BLaER1 (cell line): ENCODE data around the gene ACVR1.
"Not testable (repeated sequence)": the region's sequence is repeated elsewhere in the genome, so short reads cannot be mapped to it uniquely, and the experiment has no call there.

ENCODE experiments used
- H3K27ac ChIP-seq: shearing (Covaris generic); formaldehyde crosslinking; 2 replicates; pipeline ENCODE4 v1.8.1; 2022
- H3K27me3 ChIP-seq: shearing (Covaris generic); formaldehyde crosslinking; 2 replicates; pipeline ENCODE4 v1.8.1; 2022
- H3K36me3 ChIP-seq: shearing (Covaris generic); formaldehyde crosslinking; 2 replicates; pipeline ENCODE4 v1.8.1; 2022
- H3K4me1 ChIP-seq: shearing (Covaris generic); formaldehyde crosslinking; 2 replicates; pipeline ENCODE4 v1.8.1; 2022
- H3K4me2 ChIP-seq: shearing (Covaris generic); formaldehyde crosslinking; 2 replicates; pipeline ENCODE4 v1.8.1; 2022
- H3K4me3 ChIP-seq: shearing (Covaris generic); formaldehyde crosslinking; 2 replicates; pipeline ENCODE4 v1.8.1; 2022
- H3K9ac ChIP-seq: shearing (Covaris generic); formaldehyde crosslinking; 2 replicates; pipeline ENCODE4 v1.8.1; 2022
- H3K9me3 ChIP-seq: shearing (Covaris generic); formaldehyde crosslinking; 2 replicates; pipeline ENCODE4 v1.8.1; 2022
- H4K20me1 ChIP-seq: shearing (Covaris generic); formaldehyde crosslinking; 2 replicates; pipeline ENCODE4 v1.8.1; 2022
- Cebpa-rat ChIP-seq: shearing (Covaris generic); IDR thresholded peaks from 2 replicates; pipeline ENCODE4 v1.8.1; 2022

The ACVR1 gene

GRCh38 chr2:157737656-157738055, 138.5 kb downstream of the ACVR1 start:
- TF ChIP-seq Cebpa-rat, result no peak
- Histone ChIP-seq H3K9ac (no peak overlapping the region), H4K20me1 (no peaks in the 10 kb centered on the region), H3K27ac (no peak overlapping the region), H3K27me3 (no peaks in the 10 kb centered on the region), H3K36me3 (peaks cover 34% of the 10 kb centered on the region), H3K9me3 (no peaks in the 10 kb centered on the region), H3K4me3 (no peak overlapping the region), H3K4me1 (no peaks in the 10 kb centered on the region), H3K4me2 (no peak overlapping the region)

GRCh38 chr2:157735532-157735931, 140.6 kb downstream of the ACVR1 start:
- Histone ChIP-seq H3K4me2 (no peak overlapping the region), H3K27ac (no peak overlapping the region), H3K9me3 (no peaks in the 10 kb centered on the region), H3K4me1 (no peaks in the 10 kb centered on the region), H3K36me3 (peaks cover 34% of the 10 kb centered on the region), H4K20me1 (no peaks in the 10 kb centered on the region), H3K27me3 (no peaks in the 10 kb centered on the region), H3K9ac (no peak overlapping the region), H3K4me3 (no peak overlapping the region)
- no peak for TF ChIP-seq Cebpa-rat

GRCh38 chr2:157733263-157733662, 142.9 kb downstream of the ACVR1 start:
- Histone ChIP-seq H3K9me3 (no peaks in the 10 kb centered on the region), H3K4me2 (no peak overlapping the region), H4K20me1 (no peaks in the 10 kb centered on the region), H3K9ac (no peak overlapping the region), H3K27ac (no peak overlapping the region), H3K27me3 (no peaks in the 10 kb centered on the region), H3K4me3 (no peak overlapping the region), H3K4me1 (no peaks in the 10 kb centered on the region), H3K36me3 (peaks cover 31% of the 10 kb centered on the region)
- no peak for TF ChIP-seq Cebpa-rat

- no peak overlapping the region for H3K4me2 ChIP-seq
- no peak overlapping the region for H3K27ac ChIP-seq
- H3K9me3 ChIP-seq, result no peaks in the 10 kb centered on the region
- H3K36me3 ChIP-seq, result peaks cover 27% of the 10 kb centered on the region
- no peak overlapping the region for H3K9ac ChIP-seq
- H4K20me1 ChIP-seq, result no peaks in the 10 kb centered on the region
- TF ChIP-seq Cebpa-rat, result no peak
- H3K4me1 ChIP-seq, result no peaks in the 10 kb centered on the region
- no peaks in the 10 kb centered on the region for H3K27me3 ChIP-seq
- no peak overlapping the region for H3K4me3 ChIP-seq
These were observed 143.5 kb downstream of the ACVR1 start for GRCh38 chr2:157732596-157732995.

DNA sequence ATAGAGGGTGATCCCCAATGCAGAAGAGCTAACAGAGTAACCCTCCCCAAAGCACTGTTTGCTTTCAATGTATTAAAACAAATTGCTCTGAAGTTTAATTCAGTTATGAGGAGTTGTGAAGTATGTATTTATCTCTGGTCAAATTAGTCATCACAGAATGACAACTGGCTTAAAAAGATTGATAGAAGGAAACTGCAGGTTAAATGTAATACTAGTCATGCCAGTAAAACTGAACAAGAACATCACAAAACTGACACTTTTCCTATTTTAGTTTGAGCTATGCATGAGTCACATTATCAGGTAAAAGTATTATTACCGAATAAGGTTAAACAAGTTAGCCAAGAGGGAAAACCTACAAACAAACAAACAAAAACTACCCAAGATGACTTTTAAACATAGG, 148.4 kb downstream of the ACVR1 start:
- Histone ChIP-seq H3K9ac (no peak overlapping the region), H4K20me1 (no peaks in the 10 kb centered on the region), H3K27me3 (no peaks in the 10 kb centered on the region), H3K4me1 (no peaks in the 10 kb centered on the region), H3K4me2 (no peak overlapping the region), H3K4me3 (no peak overlapping the region), H3K36me3 (no peaks in the 10 kb centered on the region), H3K27ac (no peak overlapping the region), H3K9me3 (peaks cover 17% of the 10 kb centered on the region)
- TF ChIP-seq Cebpa-rat, result no peak

DNA sequence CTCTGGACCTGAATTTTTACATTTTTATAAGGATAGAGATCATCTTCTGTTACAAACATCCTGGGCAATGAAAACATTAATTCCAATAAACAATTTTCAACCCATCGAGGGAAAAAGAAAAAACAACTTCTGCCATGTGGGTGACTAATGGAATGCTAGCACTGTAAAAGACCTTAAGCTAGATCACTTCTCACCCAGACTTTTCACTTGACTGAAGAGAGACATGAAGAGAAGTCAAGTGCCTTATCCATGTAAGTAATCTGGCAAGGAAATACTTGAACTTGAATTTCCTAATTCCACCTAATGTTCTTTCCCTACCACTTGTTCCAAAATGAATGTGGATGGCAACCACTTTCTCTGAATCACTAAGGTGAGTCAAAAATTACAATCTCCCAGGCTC, 149.2 kb downstream of the ACVR1 start:
- Histone ChIP-seq H3K9ac (no peak overlapping the region), H4K20me1 (no peaks in the 10 kb centered on the region), H3K4me2 (no peak overlapping the region), H3K4me1 (no peaks in the 10 kb centered on the region), H3K27ac (no peak overlapping the region), H3K9me3 (peaks cover 24% of the 10 kb centered on the region), H3K27me3 (no peaks in the 10 kb centered on the region), H3K36me3 (no peaks in the 10 kb centered on the region), H3K4me3 (no peak overlapping the region)
- TF ChIP-seq Cebpa-rat, result no peak

- Histone ChIP-seq H3K4me1 (no peaks in the 10 kb centered on the region), H3K4me3 (no peak overlapping the region), H3K27me3 (no peaks in the 10 kb centered on the region), H3K9ac (no peak overlapping the region), H3K9me3 (peaks cover 35% of the 10 kb centered on the region), H3K4me2 (no peak overlapping the region), H3K27ac (no peak overlapping the region), H4K20me1 (no peaks in the 10 kb centered on the region), H3K36me3 (no peaks in the 10 kb centered on the region)
- TF ChIP-seq Cebpa-rat, result no peak
These were observed 150.3 kb downstream of the ACVR1 start for GRCh38 chr2:157725846-157726245.

DNA sequence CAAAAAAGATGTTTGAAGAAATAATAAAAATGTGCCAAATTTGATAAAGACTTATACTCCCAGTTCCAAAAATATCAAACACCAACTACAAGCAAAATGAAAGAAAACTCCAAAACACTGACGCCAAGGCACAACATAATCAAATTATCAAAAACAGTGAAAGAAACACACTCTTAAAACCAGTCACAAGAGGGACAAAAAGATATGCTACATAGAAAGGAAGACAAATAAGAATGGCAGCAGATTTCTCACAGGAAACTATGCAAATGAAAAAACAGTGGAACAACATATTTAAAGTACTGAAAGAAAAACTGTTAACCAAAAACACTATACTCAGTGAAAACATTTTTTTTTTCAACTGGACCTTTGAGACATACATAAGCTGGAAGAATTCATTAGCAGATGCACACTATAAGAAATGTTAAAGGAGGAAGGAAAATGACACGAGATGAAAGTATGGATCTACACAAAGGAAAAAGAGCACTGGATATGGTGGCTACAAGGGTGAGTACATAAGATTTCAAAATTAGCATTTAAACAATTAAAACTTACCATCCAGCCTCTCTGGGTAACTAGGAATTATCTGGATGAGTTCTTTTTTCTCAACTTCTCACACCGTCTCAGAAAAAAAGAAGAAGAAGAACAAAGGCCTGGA, 153.4 kb downstream of the ACVR1 start:
- no peak for TF ChIP-seq Cebpa-rat
- H3K27me3 ChIP-seq, result no peaks in the 10 kb centered on the region
- no peak overlapping the region for H3K27ac ChIP-seq
- H4K20me1 ChIP-seq, result no peaks in the 10 kb centered on the region
- H3K4me1 ChIP-seq, result no peaks in the 10 kb centered on the region
- no peaks in the 10 kb centered on the region for H3K36me3 ChIP-seq
- peaks cover 41% of the 10 kb centered on the region for H3K9me3 ChIP-seq
- H3K9ac ChIP-seq, result no peak overlapping the region
- H3K4me2 ChIP-seq, result no peak overlapping the region
- no peak overlapping the region for H3K4me3 ChIP-seq

DNA sequence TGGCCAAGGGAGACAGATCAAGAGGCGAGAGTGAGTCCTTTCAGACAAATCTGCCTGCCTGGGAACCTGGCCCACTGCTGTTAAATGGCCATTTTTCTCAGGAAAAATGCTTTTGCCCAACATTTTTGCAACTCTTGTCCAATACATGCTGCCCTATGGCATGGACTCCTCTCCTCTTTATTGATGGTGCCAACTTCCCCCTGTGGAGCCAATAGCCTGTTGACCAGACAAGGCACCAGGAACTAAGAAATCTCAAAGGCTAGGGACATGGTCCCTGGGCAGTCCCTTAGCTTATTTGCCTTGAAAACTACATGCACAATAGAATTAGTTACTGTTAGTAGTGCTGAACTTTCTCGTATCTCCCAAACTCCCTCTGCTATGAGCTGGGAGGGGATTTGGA, 155.6 kb downstream of the ACVR1 start:
- H3K4me2 ChIP-seq, result no peak overlapping the region
- no peaks in the 10 kb centered on the region for H3K36me3 ChIP-seq
- no peaks in the 10 kb centered on the region for H3K27me3 ChIP-seq
- peaks cover 41% of the 10 kb centered on the region for H3K9me3 ChIP-seq
- H3K27ac ChIP-seq, result no peak overlapping the region
- no peak overlapping the region for H3K9ac ChIP-seq
- H3K4me1 ChIP-seq, result no peaks in the 10 kb centered on the region
- H4K20me1 ChIP-seq, result no peaks in the 10 kb centered on the region
- no peak for TF ChIP-seq Cebpa-rat
- no peak overlapping the region for H3K4me3 ChIP-seq

DNA sequence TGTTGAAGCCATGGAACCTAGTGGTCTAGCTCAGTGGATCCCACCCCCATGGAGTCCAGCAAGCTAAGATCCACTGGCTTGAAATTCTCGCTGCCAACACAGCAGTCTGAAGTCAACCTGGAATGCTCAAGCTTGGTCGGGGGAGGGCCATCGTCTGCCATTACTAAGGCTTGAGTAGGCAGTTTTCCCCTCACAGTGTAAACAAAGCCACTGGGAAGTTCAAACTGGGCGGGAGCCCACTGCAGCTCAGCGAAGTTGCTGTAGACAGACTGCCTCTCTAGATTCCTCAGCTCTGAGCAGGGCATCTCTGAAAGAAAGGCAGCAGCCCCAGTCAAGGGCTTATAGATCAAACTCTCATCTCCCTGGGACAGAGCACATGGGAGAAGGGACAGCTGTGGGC, 171.5 kb downstream of the ACVR1 start:
- H3K9me3 ChIP-seq, result peaks cover 11% of the 10 kb centered on the region; the same call in 1 of the 2 replicates
- not testable (repeated sequence) for H3K36me3 ChIP-seq, H3K27me3 ChIP-seq, H3K4me3 ChIP-seq, H3K4me2 ChIP-seq, H3K9ac ChIP-seq, H4K20me1 ChIP-seq, H3K27ac ChIP-seq, H3K4me1 ChIP-seq

GRCh38 chr2:157704148-157704547, 172.0 kb downstream of the ACVR1 start:
- not testable (repeated sequence) for H3K27ac ChIP-seq, H3K36me3 ChIP-seq, H3K4me1 ChIP-seq, H3K4me3 ChIP-seq, H4K20me1 ChIP-seq, H3K27me3 ChIP-seq, H3K9ac ChIP-seq, H3K4me2 ChIP-seq
- peaks cover 13% of the 10 kb centered on the region; the same call in 1 of the 2 replicates for H3K9me3 ChIP-seq
